ENCODE data around the gene CRK.

Gene CRK

DNA sequence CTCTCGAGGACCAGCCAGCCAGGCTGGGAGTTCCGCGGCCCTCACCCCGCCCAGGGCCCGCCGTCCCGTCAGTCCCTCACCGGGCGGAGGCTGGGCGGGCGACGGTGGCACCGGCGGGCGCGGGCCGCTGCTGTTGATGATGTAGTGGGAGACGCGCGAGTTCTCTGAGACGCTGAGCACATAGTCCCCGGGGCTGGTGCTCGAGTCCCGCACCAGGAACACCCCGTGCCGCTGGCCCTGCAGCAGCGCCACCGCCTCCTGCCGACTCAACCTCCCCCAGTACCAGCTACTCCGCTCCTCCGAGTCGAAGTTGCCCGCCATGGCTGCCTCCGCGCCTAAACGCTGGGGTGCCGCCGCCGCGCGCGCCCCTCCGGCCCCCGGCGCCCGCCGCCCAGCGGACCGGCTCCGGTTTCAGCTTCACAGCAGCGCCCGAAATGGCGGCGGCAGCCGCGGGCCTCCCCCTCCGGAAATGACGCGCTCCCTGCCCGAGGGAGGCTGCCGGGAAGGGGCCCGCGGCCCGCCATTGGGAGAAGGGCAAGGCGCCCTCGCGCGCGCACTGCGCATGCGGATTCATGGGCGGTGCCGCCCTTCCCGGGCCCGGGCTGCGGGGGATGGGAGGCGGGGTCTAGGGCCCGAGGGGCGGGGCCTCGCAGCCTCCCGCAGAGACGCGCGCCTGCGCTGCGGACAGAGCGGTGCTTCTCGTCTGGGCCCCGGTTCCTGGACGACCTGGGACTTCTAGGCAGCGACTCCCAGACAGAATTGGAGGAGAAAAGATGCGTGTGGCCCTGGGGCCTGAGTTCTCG is at the start of gene CRK:
CRK (minus strand) TSS at position 436 of the 803 bp plus-strand sequence; CDS start at position 321, 115 bp downstream.
- peak; percentile 89 to 93 for DNase-seq

DNA sequence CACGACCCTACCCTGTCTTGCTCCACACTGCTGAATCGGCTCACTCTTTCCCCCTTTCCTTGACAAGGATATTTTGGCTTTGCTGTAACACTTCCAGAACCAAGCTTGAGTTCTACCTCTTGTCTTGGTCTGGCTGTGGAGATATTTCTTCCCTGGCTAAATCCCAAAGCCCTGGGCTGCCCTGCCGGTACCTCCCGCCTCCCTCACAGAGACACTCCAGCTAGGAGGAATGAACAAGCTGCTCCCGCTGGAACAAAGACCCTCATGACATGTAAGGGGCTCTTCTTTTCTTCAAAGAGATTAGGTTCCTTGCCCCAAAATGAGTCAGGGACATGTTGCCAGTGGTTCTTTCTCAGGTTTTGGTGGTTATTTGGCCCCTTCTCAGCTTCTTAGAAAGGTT is 49.6 kb upstream of the CRK start:
- no peak for DNase-seq

DNA sequence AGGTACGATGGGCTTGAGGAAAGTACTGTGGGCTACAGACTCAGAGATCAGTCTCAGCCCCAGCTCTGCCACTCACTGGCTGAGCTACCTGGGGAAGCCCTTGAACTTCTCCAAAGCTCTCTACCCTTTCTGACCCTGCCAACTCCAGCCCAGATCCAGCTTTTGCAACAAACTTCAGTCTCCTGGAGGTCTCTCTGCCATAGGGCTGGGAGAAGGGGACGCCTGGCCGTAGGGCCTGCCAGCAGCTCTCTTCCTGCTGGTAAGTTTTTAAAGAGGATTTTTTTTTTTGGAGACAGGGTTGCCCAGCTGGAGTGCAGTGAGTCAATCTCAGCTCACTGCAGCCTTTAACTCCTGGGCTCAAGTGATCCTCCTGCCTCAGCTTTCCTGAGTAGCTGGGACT is 48.8 kb upstream of the CRK start:
- DNase-seq: no peak

DNA sequence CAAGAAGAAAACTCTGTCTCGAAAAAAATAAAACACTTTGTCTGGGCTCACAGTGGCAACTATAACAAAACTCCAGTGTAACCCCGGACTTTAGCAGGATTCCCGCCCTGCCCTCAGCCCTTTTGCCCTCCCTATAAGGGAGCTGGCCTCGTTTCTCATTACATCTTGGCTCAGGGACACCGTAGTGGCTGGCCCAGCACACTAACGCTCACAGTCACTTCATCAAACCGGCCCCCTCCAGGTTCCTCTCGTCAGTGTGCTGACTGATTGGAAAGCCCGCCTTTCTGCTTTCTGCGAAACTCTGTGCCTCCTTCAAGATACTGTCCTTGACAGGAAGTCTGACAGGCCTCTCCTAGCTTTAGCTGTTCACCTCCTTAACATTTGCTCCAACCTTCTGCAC is 47.7 kb upstream of the CRK start:
- DNase-seq: no peak

DNA sequence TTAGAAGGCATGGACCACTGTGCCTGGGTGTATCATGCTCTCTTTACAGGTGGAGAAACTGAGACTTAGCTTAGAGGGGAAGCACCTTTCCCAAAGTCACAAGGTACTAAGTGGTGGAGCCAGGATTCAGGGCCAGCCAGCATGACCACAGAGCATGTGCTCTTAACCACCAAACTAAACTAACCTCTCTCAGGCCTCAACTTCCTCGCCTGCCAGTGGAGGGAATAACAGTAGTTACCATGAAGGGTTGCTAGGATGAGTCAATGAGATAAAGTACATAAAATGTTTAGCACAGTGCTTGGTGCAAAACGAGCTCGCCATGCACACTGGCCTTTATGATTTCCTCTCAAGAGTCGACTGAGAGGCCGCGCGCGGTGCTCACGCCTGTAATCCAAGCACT is 42.8 kb upstream of the CRK start:
- DNase-seq: no peak

DNA sequence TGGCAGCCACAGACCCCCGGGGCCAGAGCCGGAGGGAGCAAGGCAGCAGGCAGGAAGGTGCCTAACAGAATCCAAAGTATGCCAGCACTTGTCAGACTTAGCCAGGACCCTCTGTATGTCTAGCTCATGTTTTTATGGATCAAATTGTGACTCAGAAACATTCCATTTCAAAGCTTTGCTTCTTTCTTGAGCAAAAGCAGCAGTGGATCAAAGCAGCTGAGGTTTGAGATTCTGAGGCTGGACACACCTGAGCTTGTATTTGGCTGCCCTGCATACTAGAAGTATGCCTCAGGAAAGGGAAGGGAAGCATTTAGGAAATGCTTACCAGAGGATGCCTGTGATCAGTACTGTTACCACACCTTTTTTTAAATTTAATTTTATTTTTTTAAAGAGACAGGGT is 42.2 kb upstream of the CRK start:
- DNase-seq: no peak

DNA sequence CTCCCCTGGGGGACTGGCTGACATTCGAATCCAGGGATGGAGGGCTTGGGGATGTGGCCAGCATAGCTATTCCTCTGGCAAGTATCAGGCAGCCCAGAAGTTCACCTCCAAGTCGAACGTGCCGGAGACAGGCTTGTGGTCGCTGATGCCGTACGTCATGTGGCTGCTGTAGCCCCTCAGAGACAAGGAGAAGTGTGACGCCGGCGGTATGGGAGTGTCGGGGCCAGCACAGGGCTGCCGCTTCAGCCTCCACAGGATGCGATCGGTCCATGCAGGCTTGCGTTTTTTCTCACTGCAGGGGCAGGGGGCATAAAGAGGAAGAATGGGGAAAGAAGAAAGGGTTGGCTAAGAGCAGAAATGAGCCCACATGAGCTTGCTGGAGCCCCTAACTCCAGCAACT is 41.8 kb upstream of the CRK start:
- no peak for DNase-seq

DNA sequence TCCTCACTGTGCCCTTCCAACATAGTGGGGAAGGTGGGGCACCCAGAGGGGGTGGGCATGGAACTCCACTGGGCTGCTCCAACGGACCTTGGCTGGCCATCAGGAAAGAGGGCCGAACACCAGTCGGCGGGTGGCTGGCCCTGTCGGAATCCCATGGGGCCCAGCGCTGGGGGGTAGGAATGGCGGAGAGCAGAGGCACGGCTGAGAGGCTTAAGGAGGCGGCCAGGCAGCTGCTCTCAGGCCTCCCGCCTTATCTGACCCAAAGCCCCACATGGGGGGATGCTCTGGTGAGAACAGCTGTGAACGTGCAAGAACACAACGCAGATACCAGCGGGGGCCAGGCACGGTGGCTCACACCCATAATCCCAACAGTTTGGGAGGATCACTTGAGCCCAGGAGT is 40.8 kb upstream of the CRK start:
- no peak for DNase-seq

DNA sequence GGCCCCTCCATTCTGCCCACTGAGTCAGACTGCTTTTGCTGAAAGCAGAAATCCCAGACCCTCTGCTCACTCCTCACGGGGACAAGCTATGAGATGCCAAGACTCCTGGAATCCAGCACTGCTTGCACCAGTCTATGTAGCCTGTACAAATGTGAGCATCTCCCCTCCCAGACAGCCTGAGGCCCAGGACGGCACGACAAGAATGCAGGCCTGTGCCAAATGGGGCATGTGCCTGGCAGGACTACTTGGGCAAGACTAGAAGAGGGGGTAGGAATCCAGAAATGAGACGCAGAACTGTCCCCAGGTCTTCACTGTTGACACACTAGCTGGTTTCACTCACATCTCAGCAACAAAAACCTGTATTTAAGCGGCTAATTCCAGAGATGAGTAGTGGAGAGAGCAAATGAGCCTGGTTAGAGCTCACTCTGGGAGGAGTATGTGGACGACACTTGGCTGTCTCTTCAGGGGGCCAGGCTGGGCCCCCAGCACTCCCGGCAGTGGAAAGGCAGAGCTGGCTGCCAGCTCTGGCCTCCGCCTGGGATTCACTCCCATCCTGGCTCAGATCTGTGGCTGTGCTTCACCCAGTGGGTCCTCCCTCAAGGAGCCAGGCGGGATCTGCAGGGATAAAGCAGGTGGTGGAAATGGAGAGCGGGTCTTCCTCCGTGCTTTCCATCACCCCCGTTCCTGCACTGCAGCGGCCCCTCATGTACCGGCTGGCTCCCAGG is 39.4 kb upstream of the CRK start:
- DNase-seq: no peak

DNA sequence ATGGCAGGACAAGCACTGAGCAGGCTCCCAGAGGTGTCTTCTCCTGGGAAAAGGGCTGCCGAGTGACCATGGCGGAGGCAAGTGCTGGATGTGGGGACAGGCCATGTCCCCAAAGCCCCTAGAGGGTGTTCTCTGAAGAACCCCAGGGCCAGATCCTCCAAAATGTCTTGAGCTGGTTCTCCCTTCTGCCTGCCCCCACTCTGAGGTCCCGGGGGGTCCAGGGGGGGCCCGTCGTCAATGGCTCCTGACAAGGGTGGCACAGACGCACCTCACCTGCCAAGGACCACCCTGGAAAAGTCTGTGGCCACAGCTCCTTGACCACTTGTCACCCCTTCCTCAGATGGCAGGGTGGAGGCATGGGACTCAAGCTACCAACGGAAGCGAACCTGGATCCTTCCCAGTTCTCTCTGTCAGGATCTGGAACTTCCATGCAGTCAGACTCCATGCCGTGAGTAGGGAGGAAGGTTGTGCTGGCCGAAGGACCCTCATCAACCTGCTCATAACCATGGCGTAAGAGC is 38.8 kb upstream of the CRK start:
- DNase-seq: no peak

DNA sequence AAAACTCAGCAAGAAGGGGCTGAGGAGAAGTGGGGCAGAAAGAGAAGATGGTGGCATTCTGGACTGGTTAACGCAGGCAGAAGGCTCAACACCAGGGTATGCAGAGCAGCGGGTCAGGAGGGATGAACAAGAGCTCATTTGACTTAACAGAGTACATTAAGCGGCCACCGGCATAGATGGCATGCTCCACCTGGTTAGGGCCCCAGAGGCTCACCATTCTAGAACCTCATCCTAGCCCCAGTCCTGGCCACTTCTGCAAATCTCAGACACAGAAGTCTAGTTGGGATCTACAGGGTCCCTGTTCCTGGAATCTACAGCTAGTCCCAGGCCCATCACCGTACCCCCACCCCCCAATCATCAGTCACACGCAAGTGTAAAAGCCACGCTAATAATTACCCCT is 38.2 kb upstream of the CRK start:
- no peak for DNase-seq

DNA sequence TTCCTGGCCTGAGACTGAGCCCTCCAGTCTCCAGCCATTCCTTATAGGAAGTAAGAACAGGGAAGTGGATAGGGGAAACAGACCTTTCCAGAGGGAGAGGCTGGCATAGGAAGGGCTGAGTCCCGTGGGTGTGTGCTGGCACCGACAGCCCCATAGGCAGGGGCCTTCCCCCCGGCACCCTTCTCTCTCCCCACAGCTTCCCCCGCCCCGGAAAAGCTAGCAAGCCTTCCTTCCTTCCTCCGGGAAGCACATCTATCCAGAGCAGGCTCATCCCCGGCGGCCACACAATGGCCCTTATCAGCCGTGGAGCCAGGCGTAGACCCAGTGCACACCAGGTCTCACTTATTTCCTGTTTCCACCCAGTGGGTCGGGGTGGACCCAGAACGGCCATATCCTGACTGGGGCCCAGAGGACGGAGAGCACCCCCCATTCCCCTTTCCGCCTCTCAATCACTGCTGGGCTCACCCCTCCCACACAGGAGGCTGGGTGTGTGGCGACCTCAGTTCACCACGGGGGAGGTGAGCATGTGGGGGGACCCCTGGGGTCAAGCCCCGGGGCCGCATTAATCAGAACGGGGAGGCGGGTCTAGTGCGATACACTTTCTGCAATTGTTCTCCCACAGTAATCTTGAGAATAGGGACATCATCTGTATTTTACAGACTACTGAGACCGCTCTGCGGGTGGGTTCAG is 37.4 kb upstream of the CRK start:
- DNase-seq: no peak

DNA sequence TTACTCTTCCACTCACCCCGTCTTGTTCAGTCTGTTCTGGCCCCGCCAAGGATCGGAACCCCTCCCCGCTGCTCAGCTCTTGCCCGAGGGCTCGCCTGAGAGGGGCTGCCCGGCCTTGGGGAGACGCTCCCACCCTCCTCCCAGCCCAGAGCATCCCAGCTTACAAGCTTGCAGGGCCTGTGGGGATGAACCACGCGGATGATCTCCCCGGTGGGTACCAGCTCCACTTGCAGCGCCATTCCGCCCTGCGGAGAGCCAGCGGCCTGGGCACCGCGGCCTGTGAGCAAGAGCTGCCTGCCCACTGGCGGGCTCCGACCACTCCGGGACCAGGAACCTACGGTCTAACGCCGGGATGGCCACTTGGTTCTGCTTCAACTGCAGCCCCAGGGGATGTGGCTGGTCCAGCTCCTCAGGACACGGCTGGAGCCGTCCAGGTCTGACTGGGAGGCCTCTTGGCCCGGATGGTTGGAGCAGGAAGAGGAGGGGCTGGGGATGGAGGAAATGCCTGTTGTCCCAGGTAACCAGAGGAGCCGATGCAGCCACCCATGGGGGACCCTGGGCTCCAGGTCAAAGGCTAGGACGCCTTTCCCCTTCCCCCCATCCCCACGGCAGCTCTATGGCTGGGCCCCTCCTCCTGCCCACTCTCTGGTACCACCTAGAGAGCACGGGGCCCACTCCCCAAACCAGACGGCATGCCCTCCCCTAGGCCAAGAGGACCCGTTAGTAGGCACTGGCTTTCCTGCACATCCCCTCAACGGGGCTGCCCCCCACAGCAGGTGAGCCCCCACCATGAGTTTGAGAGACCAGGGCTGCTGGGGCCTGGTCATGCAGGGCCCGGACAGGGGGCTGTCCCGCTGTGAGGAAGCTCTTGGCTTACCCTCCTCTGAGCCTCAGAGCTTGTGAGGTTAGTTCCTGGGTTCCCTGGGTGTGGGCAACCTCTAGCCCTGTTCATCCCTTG is 36.5 kb upstream of the CRK start, which contains the start of gene MYO1C:
MYO1C (minus strand) TSS at position 438 of the 958 bp plus-strand sequence; CDS start at position 239, 199 bp downstream.
- DNase-seq: no peak

DNA sequence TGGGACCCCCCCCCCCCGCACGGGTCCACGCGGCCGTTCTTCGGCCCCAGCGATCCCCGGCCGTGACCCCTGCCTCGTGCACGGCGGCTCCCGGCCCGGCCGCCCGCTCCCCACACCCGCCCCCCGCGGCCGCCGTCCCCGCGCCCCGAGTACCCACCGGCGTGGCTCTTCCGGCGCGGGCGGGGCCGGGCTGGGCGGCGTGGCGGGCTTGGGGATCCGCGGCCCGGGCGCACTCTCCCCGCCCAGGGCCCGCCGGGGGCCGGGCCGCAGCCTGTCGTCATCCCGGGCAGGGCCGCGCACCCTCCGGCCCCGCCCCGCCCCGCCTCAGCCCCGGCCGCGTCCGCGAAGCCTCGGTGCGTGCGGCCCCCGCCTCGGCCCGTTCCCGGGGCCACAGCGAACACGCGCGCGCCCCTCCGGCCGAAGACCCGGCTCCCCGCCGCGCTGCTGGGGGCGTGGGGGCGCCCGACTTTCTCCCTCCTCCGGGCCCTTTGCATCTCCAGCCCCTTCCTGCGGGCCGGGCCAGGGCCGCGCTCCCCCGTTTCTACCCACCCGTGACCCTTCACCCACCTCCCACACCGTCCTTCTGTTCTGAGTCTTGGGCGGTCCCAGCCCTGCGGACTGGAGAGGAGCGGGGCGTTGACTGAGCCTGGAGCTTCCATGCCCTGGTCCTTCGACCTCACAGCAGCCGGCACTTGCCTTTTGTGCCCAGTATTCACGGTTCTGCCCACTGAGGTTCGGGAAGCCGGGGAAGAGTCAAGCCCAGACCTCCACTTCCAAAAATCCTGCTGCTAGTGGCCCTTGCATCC is 35.6 kb upstream of the CRK start:
- DNase-seq: peak in 1 of 2 donors; percentile 36

DNA sequence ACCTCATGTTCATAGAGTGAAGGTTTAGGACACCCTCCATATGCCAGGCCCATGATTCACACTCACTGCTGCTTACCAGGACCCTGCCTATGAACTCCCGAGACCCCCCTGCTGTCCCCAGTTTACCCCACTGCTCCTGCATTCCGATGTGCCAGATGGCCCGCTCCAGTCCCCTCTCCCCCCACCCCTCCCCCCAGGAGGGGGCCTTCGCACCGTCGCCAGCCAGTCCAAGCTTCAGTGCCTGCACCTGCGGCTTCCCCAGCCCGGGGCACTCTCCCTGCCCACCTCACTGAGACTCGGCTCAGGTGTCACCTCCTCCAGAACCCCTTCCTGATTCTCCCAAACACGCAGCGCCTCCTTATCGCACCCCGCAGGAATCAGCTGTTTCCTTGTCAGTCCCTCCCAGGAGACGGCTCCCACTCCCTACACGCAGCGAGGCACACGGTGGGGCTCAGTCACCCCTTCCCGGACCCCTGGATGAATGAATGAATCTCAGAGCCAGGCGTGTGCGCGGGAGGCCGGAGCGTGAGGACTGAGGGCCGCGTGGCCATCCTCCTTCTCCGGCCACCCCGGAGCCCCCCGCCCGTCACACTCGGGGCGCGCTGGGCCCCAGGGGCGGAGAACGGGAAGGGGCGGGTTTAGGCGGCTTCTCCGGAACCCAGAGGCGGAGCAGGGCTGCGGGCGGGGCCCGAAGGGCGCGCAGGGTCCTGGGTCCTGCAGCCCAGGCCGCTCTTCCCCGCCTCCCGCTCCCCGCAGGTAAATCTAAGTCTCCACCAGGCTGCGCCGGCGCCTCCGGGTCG is 34.8 kb upstream of the CRK start:
- peak in 1 of 2 donors; percentile 28 for DNase-seq

DNA sequence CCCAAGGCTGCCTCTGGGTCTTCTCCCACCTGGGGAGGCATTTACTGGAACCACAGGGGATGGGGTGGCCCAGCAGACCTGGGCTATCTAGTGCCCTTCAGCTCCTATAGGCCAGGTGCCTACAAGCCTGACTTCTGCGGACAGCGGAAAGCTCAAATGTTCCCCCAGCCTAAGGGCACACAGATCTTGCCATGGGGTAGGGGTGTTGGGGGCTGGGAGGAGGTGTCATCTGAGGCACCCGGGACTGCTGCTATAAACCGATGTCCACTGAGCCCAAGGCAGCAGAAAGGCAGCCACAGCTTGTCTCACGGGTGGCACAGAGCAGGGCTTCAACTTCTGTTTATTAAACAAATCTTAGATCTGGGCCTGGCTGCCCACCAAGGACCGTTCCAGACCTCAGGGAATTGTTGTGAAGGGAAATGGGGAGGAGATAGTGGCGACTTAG is 32.8 kb upstream of the CRK start:
- DNase-seq: no peak

DNA sequence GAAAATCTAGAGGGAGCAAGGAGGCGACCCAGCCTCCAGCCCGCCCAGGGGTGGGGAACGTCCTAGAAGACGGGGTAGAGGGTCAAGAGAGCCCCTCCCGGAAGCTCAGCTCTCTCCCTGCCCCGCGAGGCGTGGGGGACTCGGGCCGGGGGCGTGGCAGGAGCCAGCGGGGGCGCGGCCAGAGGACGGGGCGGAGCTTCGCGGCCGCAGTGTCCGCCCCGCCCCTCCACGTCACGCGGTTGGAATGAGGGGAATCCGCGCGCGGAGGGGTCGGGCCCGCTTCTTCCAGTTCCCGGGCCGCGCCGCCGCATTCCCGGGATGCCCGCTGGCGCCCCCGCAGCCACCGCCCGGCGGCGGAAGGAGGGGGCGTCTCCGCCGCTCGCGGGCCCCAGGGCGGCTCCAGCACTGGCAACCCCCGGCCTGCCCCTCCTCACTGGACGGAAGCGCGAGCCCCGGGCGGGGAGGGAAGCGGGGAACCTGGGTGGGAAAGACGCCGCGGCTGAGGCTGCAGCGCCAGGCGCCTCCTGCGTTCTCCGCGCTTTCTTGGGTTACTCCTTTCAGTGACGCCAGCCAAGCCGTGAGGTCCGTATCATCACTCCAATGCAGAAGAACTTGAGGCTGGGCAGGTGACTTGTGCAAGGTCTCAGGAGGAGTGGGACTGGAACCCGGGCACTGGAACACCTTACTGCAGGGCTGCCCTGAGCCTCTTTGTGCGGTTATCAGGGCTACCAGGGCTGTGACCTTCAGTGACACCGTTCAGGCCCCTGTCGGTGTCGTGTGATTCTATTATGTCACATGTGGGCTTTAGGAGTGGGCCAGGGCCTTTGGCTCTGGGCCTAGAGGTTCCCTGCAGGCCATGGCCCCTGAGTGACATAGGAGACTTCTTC is 32.1 kb upstream of the CRK start:
- peak in 1 of 2 donors; percentile 59 for DNase-seq

DNA sequence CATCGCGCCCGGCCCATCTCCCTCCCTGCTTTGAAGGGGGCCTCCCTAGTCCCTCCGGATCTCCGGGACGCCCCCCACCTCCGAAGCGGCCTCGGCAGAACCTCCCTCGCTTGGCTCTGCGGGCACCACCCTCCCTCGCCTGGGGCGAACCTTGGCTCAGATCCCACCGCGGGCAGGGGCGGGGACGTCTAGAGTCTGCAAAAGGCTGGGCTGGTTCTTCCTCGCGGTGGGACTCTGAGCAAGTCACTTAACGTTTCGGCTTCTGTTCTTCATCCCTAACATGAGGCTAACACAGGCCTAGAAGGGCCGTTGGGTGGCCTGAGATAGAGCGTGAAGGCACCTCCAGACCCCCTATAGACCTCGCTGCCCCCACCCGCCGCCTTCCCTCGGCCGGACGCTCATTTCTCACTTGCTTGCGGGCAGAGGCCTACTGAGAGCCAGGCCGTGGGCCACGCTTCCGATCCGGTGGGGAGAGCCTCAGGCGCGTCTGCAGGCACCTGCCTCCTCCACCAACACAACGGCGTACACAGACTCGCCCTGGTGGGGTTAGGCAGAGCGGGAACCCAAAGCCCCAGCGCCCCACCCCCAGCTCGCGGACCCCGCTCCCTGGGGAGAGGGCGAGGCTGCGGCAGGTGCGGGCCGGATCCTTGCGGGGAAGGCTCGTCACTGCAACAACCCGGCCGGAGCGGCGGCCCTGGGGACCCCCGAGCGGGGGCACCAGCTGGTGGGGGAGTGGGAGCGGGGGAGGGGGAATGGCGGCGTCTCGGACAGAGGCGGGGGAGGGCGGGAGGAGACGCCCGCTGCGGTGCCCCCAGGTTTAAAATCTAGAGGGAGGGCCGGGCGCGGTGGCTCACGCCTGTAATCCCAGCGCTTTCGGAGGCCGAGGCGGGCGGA is 31.0 kb upstream of the CRK start:
- DNase-seq: peak in 1 of 2 donors; percentile 34

Measured in bone marrow (tissue), 2 donors.